ENCODE measurements around the gene RBP2. TPM values are rescaled to one million over a fixed set of nuclear protein-coding genes. Genes with fewer than 3 reads are reported as not detected.

The RBP2 gene
- total RNA-seq, result not detected
- long read RNA-seq, result 0 reads

GRCh38 chr3:139476348-139476747 lies at the start of gene RBP2:
Gene RBP2 (minus strand): TSS chr3:139476516. CDS start chr3:139476459, 57 bp downstream.
- TF ChIP-seq, protein P1, sequence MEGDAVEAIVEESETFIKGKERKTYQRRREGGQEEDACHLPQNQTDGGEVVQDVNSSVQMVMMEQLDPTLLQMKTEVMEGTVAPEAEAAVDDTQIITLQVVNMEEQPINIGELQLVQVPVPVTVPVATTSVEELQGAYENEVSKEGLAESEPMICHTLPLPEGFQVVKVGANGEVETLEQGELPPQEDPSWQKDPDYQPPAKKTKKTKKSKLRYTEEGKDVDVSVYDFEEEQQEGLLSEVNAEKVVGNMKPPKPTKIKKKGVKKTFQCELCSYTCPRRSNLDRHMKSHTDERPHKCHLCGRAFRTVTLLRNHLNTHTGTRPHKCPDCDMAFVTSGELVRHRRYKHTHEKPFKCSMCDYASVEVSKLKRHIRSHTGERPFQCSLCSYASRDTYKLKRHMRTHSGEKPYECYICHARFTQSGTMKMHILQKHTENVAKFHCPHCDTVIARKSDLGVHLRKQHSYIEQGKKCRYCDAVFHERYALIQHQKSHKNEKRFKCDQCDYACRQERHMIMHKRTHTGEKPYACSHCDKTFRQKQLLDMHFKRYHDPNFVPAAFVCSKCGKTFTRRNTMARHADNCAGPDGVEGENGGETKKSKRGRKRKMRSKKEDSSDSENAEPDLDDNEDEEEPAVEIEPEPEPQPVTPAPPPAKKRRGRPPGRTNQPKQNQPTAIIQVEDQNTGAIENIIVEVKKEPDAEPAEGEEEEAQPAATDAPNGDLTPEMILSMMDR (IDR thresholded peaks at IDR 0.05; ENCODE audit: borderline replicate concordance), result no peak
- no peaks in the 10 kb centered on the region for H3K36me3 ChIP-seq
- H3K27me3 ChIP-seq (ENCODE audit: low read depth), result no peaks in the 10 kb centered on the region
- no peaks in the 10 kb centered on the region for H3K4me1 ChIP-seq
- H3K4me3 ChIP-seq, result no peak within 1 kb of the TSS
- no peak for DNase-seq
- H3K9me3 ChIP-seq (replicated peaks), result no peaks in the 10 kb centered on the region
- H3K27ac ChIP-seq (replicated peaks), result no peak within 1 kb of the TSS
- intact Hi-C loops (cut with micrococcal nuclease), result no loop called here

- no peak overlapping the region for H3K4me3 ChIP-seq
- DNase-seq, result no peak
- H3K36me3 ChIP-seq, result no peaks in the 10 kb centered on the region
- no peak overlapping the region for H3K27ac ChIP-seq (replicated peaks)
- intact Hi-C loops (cut with micrococcal nuclease), result no loop called here
- H3K4me1 ChIP-seq, result peaks cover 5% of the 10 kb centered on the region
- TF ChIP-seq, protein P1 (IDR thresholded peaks at IDR 0.05; ENCODE audit: borderline replicate concordance), result no peak
- H3K9me3 ChIP-seq (replicated peaks), result no peaks in the 10 kb centered on the region
- no peaks in the 10 kb centered on the region for H3K27me3 ChIP-seq (ENCODE audit: low read depth)
These were observed 48.7 kb upstream of the RBP2 start for GRCh38 chr3:139524841-139525636.

DNA sequence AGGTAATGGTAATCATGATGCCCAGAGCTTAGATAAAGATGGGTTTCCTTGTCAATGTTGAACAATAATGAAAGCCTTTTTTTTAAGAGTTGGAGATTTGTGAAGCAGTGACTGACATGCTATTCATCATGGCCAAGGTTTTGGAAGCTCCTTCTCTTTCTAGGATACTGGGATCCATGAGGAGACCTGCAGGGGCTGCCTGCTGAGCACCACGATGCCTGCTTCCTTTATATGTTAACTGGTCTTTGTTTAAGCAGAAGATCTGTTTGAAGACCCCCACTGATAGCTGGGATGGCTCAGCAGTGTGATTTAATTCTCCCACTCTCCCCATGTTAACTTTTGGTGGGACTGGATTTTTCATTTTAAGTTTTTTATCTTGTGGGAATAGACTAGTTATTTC lies 47.4 kb upstream of the RBP2 start:
- Histone ChIP-seq H3K27me3 (ENCODE audit: low read depth) (no peaks in the 10 kb centered on the region), H3K36me3 (no peaks in the 10 kb centered on the region), H3K9me3 (replicated peaks) (no peaks in the 10 kb centered on the region), H3K27ac (replicated peaks) (no peak overlapping the region), H3K4me3 (no peak overlapping the region), H3K4me1 (peaks cover 5% of the 10 kb centered on the region)
- TF ChIP-seq, protein P1 (IDR thresholded peaks at IDR 0.05; ENCODE audit: borderline replicate concordance), result no peak
- no peak for DNase-seq
- intact Hi-C loops (cut with micrococcal nuclease), result no loop called here

DNA sequence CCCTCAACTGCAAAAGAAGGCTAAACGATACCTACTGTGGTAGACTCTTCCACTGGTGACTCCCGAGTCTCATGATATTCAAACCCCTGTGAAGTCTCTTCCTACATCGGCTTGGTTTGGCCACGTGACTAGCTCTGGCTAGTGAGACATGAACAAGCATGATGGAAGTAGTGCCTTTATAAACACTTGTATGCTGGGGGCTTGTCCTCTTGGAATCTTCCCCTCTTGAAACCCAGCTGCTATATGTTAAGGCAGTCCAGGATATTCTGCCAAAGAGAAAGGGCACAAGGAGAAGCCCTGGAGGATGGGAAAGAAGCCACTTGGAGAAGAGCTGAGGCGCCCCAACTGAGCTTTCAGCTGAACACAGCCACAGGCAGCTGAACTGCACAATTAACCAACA lies 46.9 kb upstream of the RBP2 start:
- Histone ChIP-seq H3K27ac (replicated peaks) (no peak overlapping the region), H3K27me3 (ENCODE audit: low read depth) (no peaks in the 10 kb centered on the region), H3K4me3 (no peak overlapping the region), H3K4me1 (peaks cover 3% of the 10 kb centered on the region), H3K36me3 (no peaks in the 10 kb centered on the region), H3K9me3 (replicated peaks) (no peaks in the 10 kb centered on the region)
- no peak for DNase-seq
- TF ChIP-seq, protein P1 (IDR thresholded peaks at IDR 0.05; ENCODE audit: borderline replicate concordance), result no peak
- intact Hi-C loops (cut with micrococcal nuclease), result no loop called here

DNA sequence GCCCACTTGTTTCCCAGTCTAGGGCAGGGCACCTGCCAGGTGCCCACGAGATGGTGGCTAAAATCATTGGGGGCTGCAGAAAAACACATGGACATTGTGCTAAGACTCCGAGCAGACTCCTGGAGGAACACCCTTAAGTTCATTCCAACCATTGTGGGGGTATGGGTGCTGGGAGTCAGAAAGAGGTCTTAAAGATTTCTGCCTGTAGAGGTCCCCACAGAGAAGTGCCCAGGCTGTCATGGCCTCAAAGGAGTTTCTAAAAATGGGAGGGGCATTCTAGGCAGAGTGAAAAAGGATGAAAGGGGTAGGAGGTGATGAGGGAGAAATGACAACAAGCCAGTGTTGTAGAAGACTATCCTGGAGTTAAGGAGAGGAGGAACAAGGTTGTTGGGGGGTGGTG lies 46.1 kb upstream of the RBP2 start:
- intact Hi-C loops (cut with micrococcal nuclease), result no loop called here
- Histone ChIP-seq H3K4me1 (no peaks in the 10 kb centered on the region), H3K27ac (replicated peaks) (no peak overlapping the region), H3K9me3 (replicated peaks) (no peaks in the 10 kb centered on the region), H3K27me3 (ENCODE audit: low read depth) (no peaks in the 10 kb centered on the region), H3K4me3 (no peak overlapping the region), H3K36me3 (no peaks in the 10 kb centered on the region)
- DNase-seq, result no peak
- TF ChIP-seq, protein P1 (IDR thresholded peaks at IDR 0.05; ENCODE audit: borderline replicate concordance), result no peak
